Embryonic facial prominence (tissue), 1 donor: ENCODE data around the gene DEPDC5.

Experiments
- DNase-seq: peaks from one replicate; pipeline ENCODE4 v3.0.0-alpha.2; 2016; ENCODE audit errors: extremely low spot score

Gene DEPDC5

DNA sequence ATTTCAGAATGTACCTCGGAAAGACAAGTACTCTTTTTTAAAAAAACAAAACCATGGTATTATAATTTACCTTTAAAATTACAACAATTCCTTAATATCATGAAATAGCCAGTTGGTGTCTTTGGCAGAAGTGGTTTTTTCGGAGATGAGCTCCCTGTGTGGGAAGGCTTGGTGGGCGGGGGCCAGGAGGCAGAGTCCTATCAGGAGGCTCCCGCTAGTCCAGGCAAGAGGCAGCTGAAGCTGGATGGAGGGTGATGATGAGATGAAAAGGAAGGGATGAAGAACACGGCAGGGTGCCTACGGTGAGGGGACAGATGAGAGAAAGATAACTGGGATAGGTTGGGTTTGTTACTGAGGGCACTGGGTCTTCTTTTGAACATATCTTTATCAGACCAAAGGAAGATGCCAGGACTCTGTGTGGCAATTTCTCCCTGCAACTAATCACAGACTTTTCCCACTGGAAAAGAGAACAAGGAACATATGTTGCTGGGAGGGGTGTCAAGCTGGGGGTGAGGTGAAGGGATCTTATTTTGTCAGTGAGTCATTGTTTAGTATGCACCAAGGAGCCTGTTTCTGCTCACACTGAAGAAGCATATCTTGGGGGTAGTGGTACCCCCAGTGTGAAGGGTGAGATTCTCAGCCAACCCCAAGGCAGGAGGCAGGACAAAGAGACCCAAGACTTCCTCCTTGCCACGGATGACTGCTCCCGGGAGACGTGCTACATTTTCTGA is 99.0 kb downstream of the DEPDC5 start:
- no peak for DNase-seq

DNA sequence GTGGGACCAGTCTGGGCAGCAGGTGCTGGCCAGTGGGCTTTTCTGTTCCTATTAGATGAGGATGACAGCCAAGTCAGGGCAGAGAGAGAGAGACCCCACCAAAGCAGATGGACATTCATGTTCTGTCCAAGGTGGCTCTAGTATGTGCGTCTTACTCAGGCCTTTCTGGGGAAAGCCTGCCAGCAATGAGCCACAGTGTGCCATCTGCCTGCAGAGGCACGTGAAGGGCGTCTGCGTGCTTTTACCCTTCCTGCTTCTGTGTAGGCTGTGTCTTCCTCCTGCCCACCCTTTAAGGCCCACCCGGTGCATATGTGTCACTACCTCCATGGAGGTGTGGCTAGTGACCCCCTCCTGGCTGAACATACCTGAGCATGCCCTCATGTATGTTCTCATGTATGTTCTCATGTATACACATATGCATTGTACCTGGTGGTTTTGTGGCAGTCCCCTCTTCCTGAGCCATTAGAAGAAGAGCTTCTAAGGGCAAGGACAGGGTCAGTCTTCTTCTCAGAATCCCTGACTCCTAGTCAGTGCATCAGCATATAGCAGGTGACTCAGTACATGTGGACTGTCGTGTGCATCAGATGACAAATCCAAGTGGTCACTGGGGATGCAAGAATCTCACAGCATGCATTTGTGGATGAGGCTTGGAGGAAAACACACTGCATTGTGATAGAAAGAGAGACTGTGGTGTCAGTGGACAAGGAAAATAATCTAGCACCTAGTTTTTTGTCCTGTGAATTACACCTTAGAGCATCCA is 100.1 kb downstream of the DEPDC5 start:
- DNase-seq = no peak

DNA sequence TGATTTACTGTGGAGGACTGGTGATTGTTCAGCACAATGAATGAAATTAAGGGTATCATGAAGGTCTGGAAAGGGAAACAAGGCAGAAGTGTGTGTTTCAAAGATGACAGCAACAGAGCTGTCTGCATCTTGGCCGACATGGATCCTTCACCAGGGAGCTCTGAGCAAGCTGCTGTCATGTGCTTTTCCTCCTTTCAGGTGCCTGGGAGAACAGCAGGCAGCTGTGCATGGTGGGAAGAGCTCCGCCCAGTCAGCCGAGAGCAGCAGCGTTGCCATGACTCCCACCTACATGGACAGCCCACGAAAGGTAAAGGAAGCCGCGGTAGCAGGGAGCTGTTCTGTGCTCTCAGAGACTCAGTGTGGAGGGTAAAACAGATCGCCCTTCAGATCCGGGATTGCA is 103.4 kb downstream of the DEPDC5 start:
- DNase-seq = no peak

DNA sequence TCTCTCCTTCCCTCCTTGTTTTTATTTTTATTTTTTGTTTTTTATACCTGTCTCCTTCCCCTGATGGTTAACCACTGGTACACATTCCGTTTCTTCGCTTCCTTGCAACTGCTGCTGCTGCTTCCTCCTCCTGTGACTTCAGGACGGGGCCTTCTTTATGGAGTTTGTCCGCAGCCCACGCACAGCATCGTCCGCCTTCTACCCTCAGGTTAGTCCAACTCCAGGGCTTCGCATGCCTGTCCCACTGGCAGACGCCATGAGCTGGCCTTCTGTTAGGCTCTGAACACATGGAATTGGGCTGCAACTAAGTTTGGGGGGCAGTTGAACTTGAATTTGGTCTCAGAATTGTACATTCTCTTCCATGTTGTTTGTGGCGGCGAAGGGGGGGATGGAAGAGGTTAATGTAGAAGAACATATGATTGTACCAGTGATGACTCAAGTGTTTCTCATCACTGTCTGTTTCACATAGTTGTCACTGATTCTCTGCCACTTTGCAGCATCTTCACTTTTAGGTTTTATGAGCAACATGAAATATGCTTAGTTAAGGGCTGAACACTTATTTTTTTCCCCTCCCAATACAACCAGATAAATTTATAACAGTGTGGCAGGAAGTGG is 107.5 kb downstream of the DEPDC5 start:
- no peak for DNase-seq

DNA sequence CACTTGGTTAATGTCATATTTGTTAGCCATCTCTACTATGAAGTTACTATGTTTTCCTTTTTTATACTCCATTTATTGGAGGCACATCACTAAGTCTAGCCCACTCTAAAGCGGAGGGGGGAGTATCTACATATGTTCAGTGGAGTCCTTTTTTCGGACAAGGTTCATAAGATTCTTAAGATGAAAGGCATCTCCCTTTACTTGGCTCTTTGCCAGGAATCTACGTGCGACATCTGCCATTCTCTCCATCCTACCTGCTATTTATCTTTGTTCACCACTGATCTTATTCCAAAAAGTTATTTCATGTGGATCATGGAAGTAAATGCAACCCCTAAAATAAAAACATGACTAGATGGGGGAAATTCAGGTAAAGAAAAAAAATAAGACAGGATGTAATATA is 113.1 kb downstream of the DEPDC5 start:
- DNase-seq = no peak

DNA sequence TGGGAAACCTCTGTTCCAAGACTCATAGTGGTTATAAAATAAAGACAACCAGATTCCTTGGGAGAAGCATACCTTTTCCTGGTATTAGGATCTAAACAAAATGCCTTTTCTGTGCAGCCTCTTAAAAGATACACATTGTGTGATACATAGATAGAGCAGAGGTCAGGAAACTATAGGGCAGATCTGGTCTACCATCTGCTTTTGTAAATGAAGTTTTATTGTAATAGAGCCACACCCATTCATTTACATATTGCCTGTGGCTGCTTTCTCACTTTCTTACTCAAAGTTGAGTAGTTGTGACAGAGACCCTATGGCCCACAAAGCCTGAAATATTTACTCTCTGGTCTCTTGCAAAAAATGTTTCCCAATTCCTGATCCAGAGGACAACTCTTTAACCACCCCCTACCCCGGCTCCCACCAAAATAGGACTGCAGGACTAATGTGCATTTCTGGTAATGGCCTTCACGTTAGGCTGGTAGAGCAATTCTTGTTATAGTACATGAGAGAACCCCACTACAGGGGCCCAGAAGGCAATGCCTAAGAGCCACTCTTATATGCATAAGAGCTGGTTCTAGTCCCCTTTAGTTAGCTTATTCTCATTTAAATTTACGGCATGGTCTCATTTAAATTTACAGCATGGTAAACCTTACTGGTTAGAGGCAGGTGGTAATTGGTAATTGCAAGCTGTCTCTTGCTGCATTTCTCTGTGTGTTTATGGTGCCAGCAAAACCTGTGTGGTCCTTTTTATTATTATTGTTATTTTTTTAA is 113.8 kb downstream of the DEPDC5 start:
- no peak for DNase-seq

DNA sequence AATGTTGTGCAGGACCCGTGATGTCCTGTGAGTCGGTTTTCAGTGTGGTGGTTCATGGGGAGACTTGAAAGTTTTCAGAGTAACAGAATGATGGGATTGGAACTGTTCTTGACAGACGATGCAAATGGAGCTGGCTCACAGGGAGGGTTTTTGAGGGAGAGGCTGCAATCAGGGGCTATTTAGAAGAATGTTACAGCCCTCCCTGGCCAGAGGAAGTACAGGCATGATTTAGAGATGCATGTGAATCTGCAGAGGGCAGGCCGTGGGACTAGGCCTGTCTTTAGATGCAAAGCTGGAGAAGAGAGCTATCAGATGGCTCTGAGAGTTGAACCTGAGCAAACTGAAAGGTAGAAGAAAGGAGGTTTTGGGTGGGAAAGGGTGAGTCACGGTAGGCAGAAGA is 115.9 kb downstream of the DEPDC5 start:
- no peak for DNase-seq

DNA sequence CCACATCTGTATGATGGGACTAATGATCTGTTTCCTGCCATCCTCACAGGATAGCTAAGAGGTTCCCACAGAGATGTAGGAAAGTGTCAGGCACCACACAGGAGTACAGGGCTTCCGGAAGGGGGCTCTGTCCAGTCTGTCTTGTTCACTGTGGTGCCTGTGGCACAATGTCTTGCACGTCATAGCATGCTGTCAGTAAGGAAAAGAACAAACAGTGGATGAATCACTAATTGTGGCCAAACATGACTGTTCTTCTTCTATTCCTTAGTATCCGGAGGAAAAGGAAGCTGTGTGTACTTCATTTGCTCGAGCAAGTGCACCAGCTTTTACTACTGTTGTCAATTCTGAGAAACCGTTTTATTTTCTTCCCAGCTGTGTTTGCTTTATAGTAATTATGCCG is 117.1 kb downstream of the DEPDC5 start:
- no peak for DNase-seq

DNA sequence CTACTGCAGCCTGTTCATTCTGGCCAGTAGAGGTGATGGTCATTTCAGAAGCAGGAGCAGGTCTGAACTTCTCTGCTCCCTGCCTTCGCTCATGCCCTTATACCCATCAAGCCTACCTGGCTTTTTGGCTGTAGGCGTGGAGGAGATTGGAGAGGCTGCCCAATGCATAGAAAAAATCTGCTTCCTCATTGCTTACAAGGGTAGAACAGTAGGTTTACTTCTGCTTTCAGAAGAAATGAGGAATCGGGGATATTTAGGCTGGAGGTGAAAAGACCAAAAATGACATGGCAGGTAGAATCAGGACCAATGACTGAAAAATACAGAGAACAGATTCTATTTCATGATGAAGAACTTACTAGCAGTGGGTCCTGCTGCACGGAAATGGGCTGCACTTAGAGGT is 117.7 kb downstream of the DEPDC5 start:
- no peak for DNase-seq

DNA sequence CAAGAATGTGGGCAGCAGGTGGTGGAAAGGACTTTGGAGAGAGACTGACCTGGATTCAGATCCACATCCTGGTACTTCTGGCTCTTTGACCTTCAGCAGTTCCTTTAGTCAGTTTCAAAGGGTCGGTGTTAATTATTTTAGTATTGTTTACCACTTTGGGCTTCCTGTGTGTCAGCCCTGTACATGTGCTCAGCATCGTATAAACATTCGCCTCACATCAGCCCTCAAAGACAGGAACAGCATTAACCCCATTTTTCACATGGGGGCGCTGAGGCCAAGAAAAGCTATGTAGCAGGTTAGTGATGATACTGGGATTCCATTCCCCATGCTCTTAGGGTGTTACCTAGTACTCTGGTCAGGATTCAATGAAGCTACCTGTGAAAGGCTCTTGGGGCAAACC is 118.4 kb downstream of the DEPDC5 start:
- no peak for DNase-seq

DNA sequence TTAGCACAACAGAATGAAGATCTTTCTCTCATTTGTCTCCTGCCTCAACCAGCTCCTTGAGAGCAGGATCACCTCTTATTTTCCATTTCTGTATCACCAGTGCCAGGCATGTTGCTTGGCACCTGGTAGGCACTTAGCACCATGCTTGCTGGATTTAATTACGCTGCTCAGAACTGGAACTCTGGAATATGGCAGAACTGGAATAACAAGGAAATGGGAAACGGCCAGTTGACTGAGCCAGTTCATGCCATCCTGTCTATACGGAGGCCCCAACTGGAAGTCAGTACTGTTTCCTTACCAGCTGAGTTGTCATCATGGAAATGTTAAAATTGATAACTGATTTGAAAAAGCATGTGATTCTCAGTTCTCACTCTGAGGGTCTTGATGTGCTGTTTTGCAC is 121.0 kb downstream of the DEPDC5 start:
- no peak for DNase-seq

DNA sequence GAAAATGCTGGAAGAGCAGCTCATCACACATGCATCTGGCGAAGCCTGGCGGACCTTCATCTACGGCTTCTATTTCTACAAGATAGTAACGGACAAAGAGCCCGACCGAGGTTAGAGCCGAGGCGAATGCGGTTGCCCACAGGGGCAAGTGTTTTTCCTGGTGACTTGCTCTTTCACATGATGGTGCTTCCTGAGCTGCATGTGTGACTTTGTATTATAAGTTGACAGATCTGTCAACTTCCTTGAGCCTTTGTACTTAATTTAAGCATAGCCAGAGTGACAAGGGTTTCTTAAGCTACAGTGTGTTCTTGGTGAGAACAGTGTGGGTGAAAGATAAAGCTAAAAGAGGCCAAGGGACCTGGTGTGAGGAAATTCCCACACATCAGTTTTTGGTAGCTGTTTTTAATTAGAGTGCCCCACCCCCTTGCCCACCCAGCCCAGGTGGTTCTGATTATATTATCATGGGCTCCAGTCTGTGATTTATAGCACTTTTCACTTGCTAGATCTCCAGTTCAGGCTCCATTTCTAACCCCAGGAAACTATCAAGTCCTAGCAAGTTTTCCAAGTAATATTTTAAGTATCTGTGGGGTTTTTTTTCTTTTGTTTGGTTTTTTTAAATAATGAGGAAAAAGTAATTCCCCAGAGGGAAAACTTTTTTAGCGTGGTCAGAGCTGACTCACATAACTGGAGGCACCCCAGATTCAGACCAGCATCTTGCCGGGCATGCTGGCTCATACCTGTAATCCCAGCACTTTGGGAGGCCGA is 122.5 kb downstream of the DEPDC5 start:
- no peak for DNase-seq

DNA sequence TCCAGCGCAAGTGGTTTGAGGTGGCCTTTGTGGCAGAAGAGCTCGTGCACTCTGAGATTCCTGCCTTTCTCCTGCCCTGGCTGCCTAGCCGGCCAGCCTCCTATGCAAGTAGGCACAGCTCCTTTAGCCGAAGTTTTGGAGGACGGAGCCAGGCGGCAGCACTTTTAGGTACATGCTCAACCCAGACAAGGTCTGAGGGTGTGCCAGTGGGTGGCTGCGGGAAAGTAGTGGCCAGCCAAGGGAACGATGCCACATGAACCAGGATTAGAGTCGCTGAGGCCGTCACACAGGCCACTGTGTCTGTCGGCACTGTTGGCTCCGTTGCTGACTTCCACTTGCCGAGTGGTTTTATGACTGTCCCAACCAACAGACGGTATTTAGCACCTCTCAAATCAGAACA is 125.8 kb downstream of the DEPDC5 start:
- no peak for DNase-seq

DNA sequence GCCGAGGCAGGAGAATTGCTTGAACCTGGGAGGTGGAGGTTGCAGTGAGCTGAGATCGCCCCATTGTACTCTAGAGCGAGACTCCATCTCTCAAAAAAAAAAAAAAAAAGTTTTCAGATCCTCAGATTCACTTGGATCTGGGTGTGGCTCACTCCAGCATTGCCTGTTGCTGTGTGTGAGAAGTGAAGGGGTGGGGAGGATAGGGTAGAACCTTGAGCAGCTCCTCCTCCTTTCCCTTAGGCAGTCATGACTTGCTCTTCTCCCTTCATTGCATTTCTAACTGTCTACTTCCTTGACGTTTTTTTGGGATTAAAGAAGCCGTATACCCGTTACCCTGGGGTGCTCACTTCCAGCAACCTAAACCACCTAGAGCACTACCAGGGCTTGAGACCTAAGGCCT is 127.4 kb downstream of the DEPDC5 start:
- DNase-seq = no peak

DNA sequence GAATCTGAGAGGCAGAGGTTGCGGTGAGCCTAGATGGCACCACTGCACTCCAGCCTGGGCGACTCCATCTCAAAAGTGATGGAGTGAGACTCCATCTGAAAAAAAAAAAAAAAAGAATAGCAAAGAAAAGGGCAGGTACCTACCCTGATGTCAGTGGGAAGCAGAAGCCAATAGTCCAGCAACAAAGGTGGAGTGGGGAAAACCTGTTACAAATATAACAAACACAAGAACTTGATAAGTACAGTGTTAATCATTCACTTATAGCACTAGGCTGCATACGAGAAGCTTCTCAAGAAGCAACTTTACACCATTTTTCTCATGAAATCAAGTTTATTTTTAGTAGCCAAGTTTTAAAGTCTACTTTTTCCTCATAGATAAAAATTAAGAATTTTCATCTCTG is 128.0 kb downstream of the DEPDC5 start:
- no peak for DNase-seq

DNA sequence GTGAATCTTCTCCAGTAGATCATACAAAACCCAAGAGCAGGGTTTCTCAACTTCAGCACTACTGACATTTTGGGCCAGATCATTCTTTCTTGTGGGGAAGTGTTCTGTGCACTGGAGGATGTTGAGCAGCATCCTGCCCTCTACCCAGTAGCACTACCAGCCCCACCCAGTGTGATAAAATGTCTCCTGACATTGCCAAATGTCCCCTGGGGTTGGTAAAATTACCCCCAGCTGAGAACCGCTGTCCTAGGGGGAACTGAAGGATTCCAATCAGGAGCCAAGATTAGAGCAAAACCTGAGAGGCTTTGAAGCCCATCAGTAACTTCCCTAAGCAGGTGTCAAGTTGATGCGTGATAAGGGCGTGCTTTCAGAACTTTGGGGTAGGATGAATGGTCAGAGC is 129.2 kb downstream of the DEPDC5 start:
- DNase-seq = no peak

DNA sequence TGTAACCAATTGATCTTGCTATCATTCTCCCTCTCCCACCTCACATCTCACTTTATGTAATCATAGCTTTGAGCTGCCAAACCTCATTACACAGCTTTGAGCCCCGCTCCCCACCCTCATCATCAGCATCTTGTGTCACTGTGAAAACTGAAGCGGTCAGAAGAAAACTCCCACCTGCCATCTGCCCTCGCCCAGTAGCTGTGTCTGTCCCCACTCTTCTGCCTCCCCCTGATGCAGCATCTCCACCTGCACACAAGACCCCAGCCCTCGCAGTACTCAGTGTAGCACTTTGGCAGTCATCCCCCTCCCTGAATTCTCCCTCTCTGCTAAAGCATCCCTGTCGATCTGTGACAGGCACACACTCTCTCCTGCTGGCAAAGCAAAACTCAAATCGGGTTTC is 130.2 kb downstream of the DEPDC5 start:
- DNase-seq = no peak

DNA sequence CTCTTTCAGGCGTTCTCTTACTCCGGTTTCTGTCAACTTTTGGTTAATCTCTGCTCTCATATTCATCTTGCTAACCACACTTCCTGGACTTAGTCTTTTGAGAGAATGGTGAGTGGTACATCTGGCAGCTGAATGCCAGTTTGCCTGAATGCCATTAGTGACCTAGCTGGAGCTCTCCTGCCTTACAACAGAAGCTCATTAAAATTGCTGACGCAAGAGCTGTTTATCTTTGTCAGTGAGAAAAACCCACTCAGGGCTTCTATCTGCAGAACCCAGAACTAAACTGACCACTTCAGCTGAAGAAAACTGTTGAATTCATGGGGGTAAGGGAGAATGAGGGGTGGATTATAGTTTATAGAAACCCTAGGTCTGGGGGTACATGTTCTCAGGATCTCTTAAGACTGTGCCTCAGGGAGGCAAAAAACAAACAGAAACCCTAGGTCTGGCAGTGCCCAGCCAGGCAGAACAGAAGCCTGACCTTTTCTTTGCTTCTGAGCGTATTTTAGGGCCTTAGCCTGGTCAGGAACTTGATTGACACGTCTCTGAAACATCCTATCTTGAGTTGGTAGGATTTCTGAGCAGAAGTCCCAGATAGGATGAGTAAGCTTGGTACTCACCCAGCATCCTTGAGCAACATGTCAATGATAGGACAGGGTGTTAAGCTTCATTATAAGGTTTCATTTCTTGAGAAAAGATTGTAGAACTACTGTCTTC is 137.7 kb downstream of the DEPDC5 start:
- DNase-seq = no peak

DNA sequence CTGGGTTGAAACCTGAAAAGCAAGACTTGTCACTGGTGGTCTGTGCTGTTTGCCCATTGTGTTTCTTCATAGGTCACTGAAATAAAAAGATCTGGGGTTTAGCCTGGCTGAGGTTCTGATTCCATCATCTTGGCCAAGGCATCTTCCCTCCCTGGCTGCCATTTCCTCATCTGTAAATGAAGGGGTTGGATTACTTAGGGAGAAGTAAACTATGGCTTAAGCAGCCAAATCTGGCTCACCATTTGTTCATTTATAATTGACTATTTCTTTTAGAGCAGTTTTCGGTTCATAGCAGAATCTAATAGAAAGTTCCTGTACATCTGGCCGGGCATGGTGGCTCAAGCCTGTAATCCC is 138.2 kb downstream of the DEPDC5 start:
- no peak for DNase-seq

DNA sequence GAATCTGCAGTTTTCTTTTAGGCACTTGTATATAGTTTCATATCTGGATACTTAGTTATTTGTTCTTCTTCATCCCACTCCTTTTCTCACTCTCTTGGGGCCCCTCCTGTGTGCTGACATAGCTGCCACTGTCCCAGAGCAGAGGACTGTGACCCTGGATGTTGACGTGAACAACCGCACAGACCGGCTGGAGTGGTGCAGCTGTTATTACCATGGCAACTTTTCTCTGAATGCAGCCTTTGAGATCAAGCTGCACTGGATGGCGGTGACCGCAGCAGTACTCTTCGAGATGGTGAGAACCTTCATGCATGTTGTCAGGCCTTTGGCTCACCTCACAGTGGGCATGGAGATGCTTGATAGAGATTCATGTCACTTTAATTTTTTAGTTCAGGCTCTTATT is 139.6 kb downstream of the DEPDC5 start:
- DNase-seq = peak; percentile 37
